Middle frontal gyrus (tissue), 1 donor: Measurements from ENCODE around the gene H3-3A.

ENCODE experiments used
- DNase-seq: peaks from one replicate; pipeline ENCODE4 v3.0.0-alpha.2; 2015; ENCODE audit warnings: low spot score; ENCODE audit errors: extremely low spot score

The H3-3A gene

DNA sequence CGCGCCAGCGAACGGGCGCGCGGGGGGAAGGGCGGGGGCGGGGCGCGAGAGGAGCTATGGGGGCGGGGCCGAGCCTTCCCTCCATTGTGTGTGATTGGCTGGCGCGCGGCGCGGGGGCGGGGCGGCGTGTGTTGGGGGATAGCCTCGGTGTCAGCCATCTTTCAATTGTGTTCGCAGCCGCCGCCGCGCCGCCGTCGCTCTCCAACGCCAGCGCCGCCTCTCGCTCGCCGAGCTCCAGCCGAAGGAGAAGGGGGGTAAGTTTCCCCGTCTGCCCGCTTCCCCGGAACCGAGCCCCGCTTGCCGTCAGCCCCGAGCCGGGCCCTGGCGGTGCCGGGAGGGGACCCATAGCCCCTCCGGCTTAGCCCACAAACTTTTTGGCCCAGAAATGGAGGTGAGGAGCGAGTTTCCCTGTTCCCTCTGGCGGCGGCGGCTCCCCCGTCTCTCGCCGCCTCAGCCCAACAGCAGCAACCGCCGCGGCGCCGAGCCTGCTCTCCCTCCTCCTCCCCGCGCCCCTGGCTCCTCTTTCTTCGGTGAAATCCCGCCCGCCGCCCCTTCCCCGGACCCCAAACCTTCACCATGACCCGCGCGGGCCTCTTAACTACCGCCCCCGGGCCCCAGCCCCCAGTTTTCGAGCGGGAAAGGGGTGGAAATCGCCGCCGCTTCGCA is at the start of gene H3-3A:
Gene H3-3A (plus strand): TSS at position 159 of the 666 bp plus-strand sequence. CDS start 1,636 bp downstream, outside the sequence.
- DNase-seq = peak; percentile 85

DNA sequence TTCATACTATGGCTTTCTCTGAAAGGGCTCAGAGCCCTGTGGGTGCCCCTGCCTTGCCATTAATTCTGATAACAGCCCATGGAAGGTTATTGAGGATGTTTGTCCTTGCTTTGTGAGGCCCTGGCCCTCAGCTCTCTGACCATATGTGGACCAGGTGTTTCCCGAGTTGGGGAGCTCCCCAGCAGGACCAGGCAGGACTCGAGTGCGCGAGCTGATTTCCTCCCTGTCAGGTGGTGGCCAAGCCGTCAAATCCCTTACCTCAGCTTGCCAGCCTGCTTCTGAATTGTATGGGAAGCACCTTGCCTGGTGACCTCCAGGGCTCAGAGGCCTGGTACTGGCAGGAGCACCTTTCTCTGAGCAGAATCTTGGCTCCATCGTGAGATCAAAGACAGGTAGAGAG is 45.4 kb upstream of the H3-3A start:
- no peak for DNase-seq

GRCh38 chr1:226019572-226019971 is 42.9 kb upstream of the H3-3A start:
- DNase-seq = no peak

- no peak for DNase-seq
Measured at GRCh38 chr1:226021401-226021800, 41.1 kb upstream of the H3-3A start.

DNA sequence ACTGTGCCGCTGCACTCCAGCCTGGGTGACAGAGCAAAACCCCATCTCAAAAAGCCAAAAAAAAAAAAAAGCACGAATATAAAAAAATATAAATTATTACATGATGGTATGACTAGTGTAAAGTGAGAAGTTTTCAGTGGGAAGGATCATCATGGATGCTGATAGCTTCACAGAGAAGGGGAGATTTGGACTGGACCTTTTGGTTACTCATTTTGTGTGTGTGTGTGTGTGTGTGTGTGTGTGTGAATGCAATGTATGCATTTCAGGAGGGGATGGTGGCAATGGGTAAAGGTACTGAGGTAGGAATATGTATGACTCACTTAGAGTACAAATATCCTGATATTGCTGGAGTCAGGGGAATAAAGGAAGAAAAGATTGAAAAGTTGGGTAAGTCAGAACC is 40.7 kb upstream of the H3-3A start:
- no peak for DNase-seq

DNA sequence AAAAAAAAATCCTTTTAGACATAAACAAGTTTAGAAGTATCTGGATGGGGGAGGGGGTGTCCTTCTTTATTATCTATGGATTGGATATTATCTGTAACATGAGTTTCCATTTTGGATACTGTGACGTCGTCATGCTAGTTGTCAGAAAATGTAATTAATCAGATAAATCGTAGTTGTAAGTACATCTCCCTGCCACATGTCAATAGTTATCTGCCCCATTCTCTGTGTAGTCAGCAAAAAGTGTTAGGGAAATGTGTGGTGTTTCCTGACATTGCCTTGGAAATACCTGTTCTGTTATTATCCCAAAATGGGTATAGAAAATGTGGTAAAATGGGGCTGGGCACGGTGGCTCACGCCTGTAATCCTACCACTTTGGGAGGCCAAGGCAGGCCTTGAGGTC is 38.8 kb upstream of the H3-3A start:
- DNase-seq = no peak

DNA sequence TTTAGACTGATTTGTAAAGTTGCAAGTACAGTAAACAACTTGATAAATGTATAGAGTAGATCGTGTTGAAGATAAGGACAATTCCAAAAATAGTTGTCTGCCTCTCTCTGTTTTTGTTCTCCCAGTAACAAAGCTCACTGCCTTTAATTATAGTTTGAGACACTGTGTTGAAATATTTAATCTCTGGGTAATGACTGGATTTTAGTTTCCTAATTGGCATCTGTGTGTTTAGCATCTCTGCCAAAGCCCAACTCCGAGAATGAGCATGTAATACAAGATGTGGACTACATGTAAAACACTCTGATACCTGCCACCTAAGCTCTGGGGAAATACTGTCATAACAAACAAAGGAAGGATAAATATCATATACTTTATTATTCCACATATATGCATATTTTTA is 35.7 kb upstream of the H3-3A start:
- DNase-seq = no peak

GRCh38 chr1:226027538-226028217 is 34.8 kb upstream of the H3-3A start:
- no peak for DNase-seq

DNA sequence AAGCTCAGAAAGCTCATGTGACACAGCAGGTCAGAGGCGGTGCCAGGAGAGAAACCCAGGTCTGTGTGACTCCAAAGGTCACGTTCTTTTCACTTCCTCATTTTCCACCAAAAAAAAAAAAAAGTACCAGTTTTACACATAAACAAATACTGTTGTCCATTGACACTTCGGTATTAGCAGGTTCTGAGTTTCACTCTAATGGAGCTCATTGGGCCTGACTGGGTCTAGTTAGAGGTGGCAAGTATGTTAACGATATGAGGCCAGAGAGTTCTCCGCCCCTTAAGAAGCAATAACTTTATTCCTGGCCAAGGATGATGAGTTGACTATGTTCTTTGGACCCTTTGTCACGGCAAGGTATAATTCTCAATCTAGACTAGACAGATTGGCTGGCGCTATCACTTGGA is 33.4 kb upstream of the H3-3A start:
- DNase-seq = no peak

GRCh38 chr1:226029568-226030225 is 32.8 kb upstream of the H3-3A start:
- DNase-seq = no peak

- DNase-seq = no peak
Measured at GRCh38 chr1:226033582-226033981, 28.9 kb upstream of the H3-3A start.

DNA sequence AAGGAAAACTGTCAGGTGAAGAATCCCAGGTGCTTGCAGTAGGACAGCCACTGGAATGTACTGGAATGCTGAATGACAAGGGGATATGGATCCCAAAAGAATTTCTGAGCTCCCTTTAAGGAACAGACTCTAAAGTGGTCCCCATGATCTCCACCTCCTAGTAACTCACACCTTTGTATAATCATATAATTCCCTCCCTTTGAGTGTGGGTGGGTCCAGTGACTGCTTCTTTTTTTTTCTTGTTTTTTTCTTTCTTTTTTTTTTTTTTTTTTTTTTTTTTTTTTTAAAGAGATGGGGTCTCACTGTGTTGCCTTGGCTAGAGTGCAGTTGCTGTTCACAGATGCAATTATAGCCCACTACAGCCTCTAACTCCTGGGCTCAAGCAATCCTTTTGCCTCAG is 28.5 kb upstream of the H3-3A start:
- DNase-seq = no peak

GRCh38 chr1:226034482-226034881 is 28.0 kb upstream of the H3-3A start:
- DNase-seq = peak; percentile 13

GRCh38 chr1:226035915-226036314 is 26.6 kb upstream of the H3-3A start:
- DNase-seq = no peak

DNA sequence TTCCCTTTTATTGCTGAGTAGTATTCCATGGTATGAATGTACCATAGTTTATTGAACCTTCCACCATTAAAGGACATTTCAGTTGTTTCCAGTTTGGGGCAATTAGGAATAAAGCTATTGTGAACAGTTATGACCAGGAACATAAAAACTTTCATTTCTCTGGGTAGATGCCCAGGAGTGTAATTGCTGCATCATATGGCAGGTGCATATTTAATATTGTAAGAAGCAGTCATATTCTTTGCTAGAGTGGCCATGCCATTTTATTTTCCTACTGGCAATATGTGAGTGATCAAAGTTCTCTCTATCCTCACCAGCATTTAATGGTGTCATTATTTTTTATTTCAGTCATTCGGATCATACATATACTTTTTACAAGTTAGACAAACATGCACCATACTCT is 23.9 kb upstream of the H3-3A start:
- no peak for DNase-seq

- DNase-seq = no peak
Measured at GRCh38 chr1:226041419-226041818, 21.1 kb upstream of the H3-3A start.

DNA sequence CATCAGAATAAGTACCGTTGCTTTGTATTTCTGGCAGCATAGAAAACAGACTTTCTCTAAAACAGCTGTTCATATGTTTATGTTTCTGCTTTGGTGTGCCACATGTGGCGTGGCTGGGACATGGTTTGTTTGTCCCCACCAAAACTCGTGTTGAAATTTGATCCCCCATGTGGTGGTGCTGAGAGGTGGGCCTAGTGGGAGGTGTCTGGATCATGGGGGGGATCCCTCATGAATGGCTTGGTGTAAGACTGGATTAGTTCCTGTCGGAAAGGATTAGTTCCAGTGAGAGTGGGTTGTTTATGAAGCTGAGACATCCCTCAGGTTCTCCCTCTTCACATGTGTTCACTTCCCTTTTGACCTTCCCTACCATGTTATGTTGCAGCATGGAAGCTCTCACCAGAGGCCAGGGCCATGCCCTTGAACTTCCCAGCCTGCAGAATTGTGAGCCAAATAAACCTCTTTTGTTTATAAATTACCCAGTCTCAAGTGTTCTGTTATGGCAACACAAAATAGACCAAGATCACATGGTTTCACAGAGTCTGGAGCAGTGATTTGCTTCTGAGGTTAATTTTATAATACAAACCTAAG is 17.9 kb upstream of the H3-3A start:
- no peak for DNase-seq

- no peak for DNase-seq
Measured at GRCh38 chr1:226046240-226046639, 16.3 kb upstream of the H3-3A start.

DNA sequence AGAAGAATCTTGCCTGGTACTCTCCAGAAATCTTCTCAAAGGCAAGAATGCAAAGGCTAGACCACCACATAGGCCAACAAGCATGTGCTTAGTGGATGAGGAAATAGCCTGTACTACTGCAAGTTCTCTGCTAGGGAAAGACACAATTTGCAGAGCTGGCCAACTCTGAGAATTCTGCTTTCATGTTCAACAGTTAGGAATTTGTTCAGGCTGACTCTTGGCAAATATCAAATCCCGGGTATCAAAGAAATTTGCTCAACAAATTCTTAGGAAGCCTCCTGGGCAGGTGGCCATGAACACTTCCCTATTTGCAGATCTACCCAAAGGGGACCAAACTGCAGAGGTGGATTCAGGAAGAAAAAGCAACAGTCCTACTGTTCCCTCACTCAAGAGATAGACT is 15.0 kb upstream of the H3-3A start:
- DNase-seq = no peak

DNA sequence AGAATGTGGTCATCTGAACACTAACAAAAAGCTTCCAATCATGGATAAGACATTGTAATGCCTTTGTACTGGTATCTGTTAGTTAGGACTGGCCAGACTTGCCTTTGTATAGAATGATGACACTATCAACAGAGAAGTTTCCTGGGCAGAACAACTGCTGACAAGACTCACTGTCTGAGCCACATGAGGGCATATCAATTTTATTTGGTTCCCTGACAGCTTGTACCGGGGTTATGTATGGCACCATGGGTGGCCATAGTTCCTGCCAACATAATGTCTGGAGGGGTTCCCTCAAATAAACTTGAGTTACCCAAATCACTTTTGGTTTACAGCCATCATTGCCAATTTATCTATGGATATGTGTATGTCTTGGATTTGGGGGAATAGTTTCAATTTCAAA is 13.6 kb upstream of the H3-3A start:
- no peak for DNase-seq

DNA sequence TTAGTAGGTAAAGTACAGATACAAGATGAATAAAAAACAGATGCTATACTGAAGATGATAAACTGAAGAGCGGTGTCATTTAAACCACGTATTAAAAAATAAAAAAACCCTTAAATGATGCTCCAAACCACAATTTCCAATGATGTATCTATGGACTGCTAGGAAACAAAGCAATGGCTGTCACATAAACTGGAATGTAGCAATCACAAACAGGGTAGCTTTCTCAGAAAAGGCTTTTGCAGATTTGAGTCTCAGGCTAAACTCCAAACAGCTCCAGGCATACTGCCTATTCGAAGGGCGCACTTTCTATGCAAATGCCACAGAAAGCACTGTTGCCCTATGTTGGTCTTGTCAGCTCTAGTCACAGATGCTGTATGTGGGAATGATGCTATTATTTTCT is 12.4 kb upstream of the H3-3A start:
- DNase-seq = no peak

DNA sequence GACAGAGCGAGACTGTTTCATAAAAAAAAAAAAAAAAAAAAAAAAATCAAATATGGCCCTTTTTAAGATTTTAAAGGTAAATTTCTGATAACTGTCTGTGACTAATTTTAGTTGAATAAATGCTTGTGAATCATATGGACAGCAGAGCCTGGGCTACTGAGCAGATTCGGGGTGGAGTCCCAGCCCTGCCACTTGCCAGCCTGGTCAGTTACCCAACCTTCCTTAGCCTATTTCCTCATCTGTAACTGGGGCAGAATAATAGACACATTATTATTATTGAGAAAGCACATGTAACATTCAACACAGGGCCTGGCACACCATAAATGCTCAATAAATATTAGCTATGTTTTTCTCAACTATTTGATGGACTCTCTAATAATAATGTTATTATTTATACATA is 11.2 kb upstream of the H3-3A start:
- no peak for DNase-seq
